A673 (cell line): ENCODE data around the gene SAP30BP. TPM values are rescaled to one million over a fixed set of nuclear protein-coding genes. Genes with fewer than 3 reads are reported as not detected.

Source experiments
- BruUV-seq: library from RNA; stranded (reverse); fragments of 400-500 nt; replicated peaks from 2 replicates; lab custom pipeline; 2021; lab: Mats Ljungman, UMichigan
- CTCF ChIA-PET: fragments of 300-600 bp; sonication (Branson Sonifier 250); formaldehyde crosslinking; loops from one replicate; lab custom pipeline; 2022; ENCODE audit warnings: antibody characterized with exemption; lab: Charles Lee
- POLR2A ChIA-PET: fragments of 300-600 bp; sonication (Branson Sonifier 250); formaldehyde crosslinking; loops from one replicate; lab custom pipeline; 2022; ENCODE audit warnings: antibody characterized with exemption; ENCODE audit not compliant: low non-redundant PET; lab: Charles Lee
- DNase-seq: peaks from one replicate; pipeline ENCODE4 v3.0.0-alpha.2; 2015; ENCODE audit warnings: low spot score
- H3K27ac ChIP-seq: fragments of 200-600 bp; sonication (generic); 2 replicates; pipeline ENCODE4 v1.5.1; 2016; ENCODE audit warnings: mixed run types, low read depth, mild to moderate bottlenecking, mixed read lengths, antibody characterized with exemption, low read length; ENCODE audit not compliant: poor library complexity, severe bottlenecking
- H3K27me3 ChIP-seq: fragments of 200-600 bp; sonication (generic); replicated peaks from 2 replicates; pipeline ENCODE4 v1.6.1; 2017; ENCODE audit warnings: mixed run types, low read depth, mild to moderate bottlenecking, mixed read lengths, antibody characterized with exemption, low read length; ENCODE audit not compliant: insufficient read depth, poor library complexity
- H3K36me3 ChIP-seq: fragments of 200-600 bp; sonication (generic); 2 replicates; pipeline ENCODE4 v1.6.1; 2016; ENCODE audit warnings: mixed run types, mild to moderate bottlenecking, mixed read lengths, antibody characterized with exemption, low read length; ENCODE audit not compliant: insufficient read depth, poor library complexity, severe bottlenecking
- H3K4me1 ChIP-seq: fragments of 200-600 bp; sonication (generic); 2 replicates; pipeline ENCODE4 v1.6.1; 2017; ENCODE audit warnings: mixed run types, mild to moderate bottlenecking, mixed read lengths, antibody characterized with exemption, low read length; ENCODE audit not compliant: insufficient read depth, poor library complexity, severe bottlenecking
- H3K4me3 ChIP-seq: fragments of 200-600 bp; sonication (generic); 2 replicates; pipeline ENCODE4 v1.5.1; 2016; ENCODE audit warnings: low read depth, mixed run types, mild to moderate bottlenecking, mixed read lengths, low read length; ENCODE audit not compliant: poor library complexity, severe bottlenecking
- H3K9me3 ChIP-seq: fragments of 200-600 bp; sonication (generic); 2 replicates; pipeline ENCODE4 v1.6.1; 2016; ENCODE audit warnings: mixed run types, low read depth, mild to moderate bottlenecking, mixed read lengths, antibody characterized with exemption, low read length; ENCODE audit not compliant: poor library complexity, severe bottlenecking
- CTCF ChIP-seq: fragments of 300-800, 200-600 bp; sonication (generic); conservative IDR thresholded peaks from 2 replicates; pipeline ENCODE4 v1.5.1; 2017; ENCODE audit warnings: low read depth, mild to moderate bottlenecking, antibody characterized with exemption, low read length, moderate library complexity, mixed read lengths
- EZH2 ChIP-seq: fragments of 200-600 bp; sonication (generic); IDR thresholded peaks from 2 replicates; pipeline ENCODE4 v1.6.1; 2017; ENCODE audit warnings: borderline replicate concordance, low read depth, mild to moderate bottlenecking, mixed read lengths, antibody characterized with exemption, low read length; ENCODE audit not compliant: poor library complexity, severe bottlenecking
- intact Hi-C: fragments of 100-400 bp; cut with micrococcal nuclease; formaldehyde crosslinking; loops from one replicate; pipeline ENCODE4 v1.10.0; 2022; ENCODE audit not compliant: unreplicated experiment
- total RNA-seq: library from RNA; stranded (reverse); gene quantifications from 2 replicates; pipeline ENCODE4 v1.2.3, GENCODE V29; 2021

Gene SAP30BP
- total RNA-seq, 1 experiment from 2014 or later = 98.1 TPM

GRCh38 chr17:75639771-75640555, 27.2 kb upstream of the SAP30BP start:
- Histone ChIP-seq H3K27ac (no peak overlapping the region), H3K36me3 (no peaks in the 10 kb centered on the region), H3K27me3 (no peaks in the 10 kb centered on the region), H3K4me3 (no peak overlapping the region), H3K4me1 (no peaks in the 10 kb centered on the region), H3K9me3 (no peaks in the 10 kb centered on the region)
- CTCF ChIA-PET = no interaction called here
- no peak for TF ChIP-seq EZH2
- TF ChIP-seq CTCF = no peak
- POLR2A ChIA-PET = no interaction called here
- DNase-seq = no peak
- no TSS peak for BruUV-seq
- intact Hi-C loops = no loop called here

GRCh38 chr17:75640556-75641119, 26.5 kb upstream of the SAP30BP start:
- no peaks in the 10 kb centered on the region for H3K9me3 ChIP-seq
- H3K4me1 ChIP-seq = no peaks in the 10 kb centered on the region
- no peak overlapping the region for H3K27ac ChIP-seq
- no peaks in the 10 kb centered on the region for H3K36me3 ChIP-seq
- H3K4me3 ChIP-seq = no peak overlapping the region
- ChIA-PET CTCF (no interaction called here), POLR2A (no interaction called here)
- no TSS peak for BruUV-seq
- no peaks in the 10 kb centered on the region for H3K27me3 ChIP-seq
- no peak for DNase-seq
- intact Hi-C loops = no loop called here
- TF ChIP-seq CTCF (no peak), EZH2 (no peak)

GRCh38 chr17:75641343-75641742, 25.8 kb upstream of the SAP30BP start:
- no peaks in the 10 kb centered on the region for H3K4me1 ChIP-seq
- CTCF ChIA-PET = no interaction called here
- intact Hi-C loops = no loop called here
- no peak overlapping the region for H3K27ac ChIP-seq
- H3K27me3 ChIP-seq = no peaks in the 10 kb centered on the region
- TF ChIP-seq EZH2 = no peak
- TF ChIP-seq CTCF = no peak
- no peak for DNase-seq
- no peak overlapping the region for H3K4me3 ChIP-seq
- no peaks in the 10 kb centered on the region for H3K9me3 ChIP-seq
- no peaks in the 10 kb centered on the region for H3K36me3 ChIP-seq
- no TSS peak for BruUV-seq
- POLR2A ChIA-PET = interaction anchor here (0.6 kb wide), 1 partner anchor 47 kb away, joined by 4 read pairs; no protein-coding TSS in a partner anchor
